A673 (cell line): ENCODE data around the gene CCRL2. TPM values are rescaled to one million over a fixed set of nuclear protein-coding genes. Genes with fewer than 3 reads are reported as not detected.
"Not testable (repeated sequence)": the region's sequence is repeated elsewhere in the genome, so short reads cannot be mapped to it uniquely, and the experiment has no call there.

Experiments used
- BruUV-seq: library from RNA; stranded (reverse); fragments of 400-500 nt; replicated peaks from 2 replicates; lab custom pipeline; 2021; lab: Mats Ljungman, UMichigan
- CTCF ChIA-PET: fragments of 300-600 bp; sonication (Branson Sonifier 250); formaldehyde crosslinking; loops from one replicate; lab custom pipeline; 2022; ENCODE audit warnings: antibody characterized with exemption; lab: Charles Lee
- POLR2A ChIA-PET: fragments of 300-600 bp; sonication (Branson Sonifier 250); formaldehyde crosslinking; loops from one replicate; lab custom pipeline; 2022; ENCODE audit warnings: antibody characterized with exemption; ENCODE audit not compliant: low non-redundant PET; lab: Charles Lee
- DNase-seq: peaks from one replicate; pipeline ENCODE4 v3.0.0-alpha.2; 2015; ENCODE audit warnings: low spot score
- H3K27ac ChIP-seq: fragments of 200-600 bp; sonication (generic); 2 replicates; pipeline ENCODE4 v1.5.1; 2016; ENCODE audit warnings: mixed run types, low read depth, mild to moderate bottlenecking, mixed read lengths, antibody characterized with exemption, low read length; ENCODE audit not compliant: poor library complexity, severe bottlenecking
- H3K27me3 ChIP-seq: fragments of 200-600 bp; sonication (generic); replicated peaks from 2 replicates; pipeline ENCODE4 v1.6.1; 2017; ENCODE audit warnings: mixed run types, low read depth, mild to moderate bottlenecking, mixed read lengths, antibody characterized with exemption, low read length; ENCODE audit not compliant: insufficient read depth, poor library complexity
- H3K36me3 ChIP-seq: fragments of 200-600 bp; sonication (generic); 2 replicates; pipeline ENCODE4 v1.6.1; 2016; ENCODE audit warnings: mixed run types, mild to moderate bottlenecking, mixed read lengths, antibody characterized with exemption, low read length; ENCODE audit not compliant: insufficient read depth, poor library complexity, severe bottlenecking
- H3K4me1 ChIP-seq: fragments of 200-600 bp; sonication (generic); 2 replicates; pipeline ENCODE4 v1.6.1; 2017; ENCODE audit warnings: mixed run types, mild to moderate bottlenecking, mixed read lengths, antibody characterized with exemption, low read length; ENCODE audit not compliant: insufficient read depth, poor library complexity, severe bottlenecking
- H3K4me3 ChIP-seq: fragments of 200-600 bp; sonication (generic); 2 replicates; pipeline ENCODE4 v1.5.1; 2016; ENCODE audit warnings: low read depth, mixed run types, mild to moderate bottlenecking, mixed read lengths, low read length; ENCODE audit not compliant: poor library complexity, severe bottlenecking
- H3K9me3 ChIP-seq: fragments of 200-600 bp; sonication (generic); 2 replicates; pipeline ENCODE4 v1.6.1; 2016; ENCODE audit warnings: mixed run types, low read depth, mild to moderate bottlenecking, mixed read lengths, antibody characterized with exemption, low read length; ENCODE audit not compliant: poor library complexity, severe bottlenecking
- CTCF ChIP-seq: fragments of 300-800, 200-600 bp; sonication (generic); conservative IDR thresholded peaks from 2 replicates; pipeline ENCODE4 v1.5.1; 2017; ENCODE audit warnings: low read depth, mild to moderate bottlenecking, antibody characterized with exemption, low read length, moderate library complexity, mixed read lengths
- EZH2 ChIP-seq: fragments of 200-600 bp; sonication (generic); IDR thresholded peaks from 2 replicates; pipeline ENCODE4 v1.6.1; 2017; ENCODE audit warnings: borderline replicate concordance, low read depth, mild to moderate bottlenecking, mixed read lengths, antibody characterized with exemption, low read length; ENCODE audit not compliant: poor library complexity, severe bottlenecking
- intact Hi-C: fragments of 100-400 bp; cut with micrococcal nuclease; formaldehyde crosslinking; loops from one replicate; pipeline ENCODE4 v1.10.0; 2022; ENCODE audit not compliant: unreplicated experiment
- total RNA-seq: library from RNA; stranded (reverse); gene quantifications from 2 replicates; pipeline ENCODE4 v1.2.3, GENCODE V29; 2021

Gene CCRL2
- total RNA-seq, 1 experiment from 2014 or later: not detected

- TF ChIP-seq EZH2: no peak
- TF ChIP-seq CTCF: no peak
- no peak overlapping the region for H3K4me3 ChIP-seq
- no peaks in the 10 kb centered on the region for H3K27me3 ChIP-seq
- H3K4me1 ChIP-seq: no peaks in the 10 kb centered on the region
- ChIA-PET CTCF (no interaction called here), POLR2A (no interaction called here)
- no peak overlapping the region for H3K27ac ChIP-seq
- intact Hi-C loops: no loop called here
- no TSS peak for BruUV-seq
- no peaks in the 10 kb centered on the region for H3K36me3 ChIP-seq
- DNase-seq: no peak
- no peaks in the 10 kb centered on the region for H3K9me3 ChIP-seq
Measured at GRCh38 chr3:46427916-46428833, 21.1 kb downstream of the CCRL2 start.

GRCh38 chr3:46429250-46429649, 22.2 kb downstream of the CCRL2 start:
- POLR2A ChIA-PET: no interaction called here
- no TSS peak for BruUV-seq

GRCh38 chr3:46429671-46430070, 22.6 kb downstream of the CCRL2 start:
- Histone ChIP-seq H3K4me3 (no peak overlapping the region), H3K27me3 (no peaks in the 10 kb centered on the region), H3K4me1 (no peaks in the 10 kb centered on the region), H3K36me3 (no peaks in the 10 kb centered on the region), H3K27ac (no peak overlapping the region), H3K9me3 (no peaks in the 10 kb centered on the region)
- ChIA-PET CTCF (no interaction called here), POLR2A (no interaction called here)
- BruUV-seq: no TSS peak
- intact Hi-C loops: no loop called here
- DNase-seq: no peak
- no peak for TF ChIP-seq EZH2
- no peak for TF ChIP-seq CTCF

More at GRCh38 chr3:46429250-46429649, 22.2 kb downstream of the CCRL2 start:
- Histone ChIP-seq H3K27ac (no peak overlapping the region), H3K4me1 (no peaks in the 10 kb centered on the region), H3K9me3 (no peaks in the 10 kb centered on the region), H3K4me3 (no peak overlapping the region), H3K36me3 (no peaks in the 10 kb centered on the region), H3K27me3 (no peaks in the 10 kb centered on the region)
- no peak for DNase-seq
- intact Hi-C loops: no loop called here
- no peak for TF ChIP-seq EZH2
- no peak for TF ChIP-seq CTCF
- CTCF ChIA-PET: no interaction called here

GRCh38 chr3:46430879-46431278, 23.8 kb downstream of the CCRL2 start:
- H3K4me1 ChIP-seq, H3K27me3 ChIP-seq, intact Hi-C loops, H3K9me3 ChIP-seq, POLR2A ChIA-PET, CTCF ChIA-PET, H3K27ac ChIP-seq, BruUV-seq, H3K4me3 ChIP-seq, H3K36me3 ChIP-seq, DNase-seq: not testable (repeated sequence)

- DNase-seq, POLR2A ChIA-PET, H3K27ac ChIP-seq, H3K4me1 ChIP-seq, CTCF ChIA-PET, H3K9me3 ChIP-seq, intact Hi-C loops, BruUV-seq, H3K36me3 ChIP-seq, H3K27me3 ChIP-seq, H3K4me3 ChIP-seq: not testable (repeated sequence)
Measured at GRCh38 chr3:46431905-46432304, 24.8 kb downstream of the CCRL2 start.
